ENCODE results near the gene TECTB. TPM values are rescaled to one million over a fixed set of nuclear protein-coding genes. Genes with fewer than 3 reads are reported as not detected.

The TECTB gene
- total RNA-seq, 1 experiment from 2014 or later = not detected

DNA sequence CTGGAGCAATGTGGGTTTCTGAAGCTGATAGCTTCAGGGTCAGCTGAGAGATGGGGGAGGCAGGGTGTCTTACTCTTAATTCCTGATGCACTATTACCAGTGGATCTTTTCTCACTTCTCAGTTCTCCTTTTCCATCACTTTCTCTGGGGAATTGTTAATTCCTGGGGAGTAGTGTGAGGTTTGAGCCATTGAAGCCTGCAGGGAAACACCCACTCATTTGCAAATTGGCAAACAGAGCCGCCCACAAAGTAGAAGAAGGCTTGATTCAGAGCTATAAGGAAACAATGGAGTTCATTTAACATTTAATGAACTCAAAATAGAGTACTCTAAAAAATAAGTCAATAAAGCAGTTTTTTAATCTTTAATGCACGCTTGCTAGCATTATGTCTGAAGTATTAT is 4.3 kb upstream of the TECTB start:
- intact Hi-C loops (cut with micrococcal nuclease; ENCODE audit: unreplicated experiment) = no loop called here
- TF ChIP-seq SIN3A (IDR thresholded peaks at IDR 0.05; ENCODE audit: borderline replicate concordance, insufficient read depth, low read depth, low read length) (no peak), POLR2AphosphoS5 (IDR thresholded peaks at IDR 0.05; ENCODE audit: low read depth, low read length) (no peak), TCF7L2 (IDR thresholded peaks at IDR 0.05; ENCODE audit: low read depth, low read length) (no peak)
- TF ChIP-seq, protein P1, sequence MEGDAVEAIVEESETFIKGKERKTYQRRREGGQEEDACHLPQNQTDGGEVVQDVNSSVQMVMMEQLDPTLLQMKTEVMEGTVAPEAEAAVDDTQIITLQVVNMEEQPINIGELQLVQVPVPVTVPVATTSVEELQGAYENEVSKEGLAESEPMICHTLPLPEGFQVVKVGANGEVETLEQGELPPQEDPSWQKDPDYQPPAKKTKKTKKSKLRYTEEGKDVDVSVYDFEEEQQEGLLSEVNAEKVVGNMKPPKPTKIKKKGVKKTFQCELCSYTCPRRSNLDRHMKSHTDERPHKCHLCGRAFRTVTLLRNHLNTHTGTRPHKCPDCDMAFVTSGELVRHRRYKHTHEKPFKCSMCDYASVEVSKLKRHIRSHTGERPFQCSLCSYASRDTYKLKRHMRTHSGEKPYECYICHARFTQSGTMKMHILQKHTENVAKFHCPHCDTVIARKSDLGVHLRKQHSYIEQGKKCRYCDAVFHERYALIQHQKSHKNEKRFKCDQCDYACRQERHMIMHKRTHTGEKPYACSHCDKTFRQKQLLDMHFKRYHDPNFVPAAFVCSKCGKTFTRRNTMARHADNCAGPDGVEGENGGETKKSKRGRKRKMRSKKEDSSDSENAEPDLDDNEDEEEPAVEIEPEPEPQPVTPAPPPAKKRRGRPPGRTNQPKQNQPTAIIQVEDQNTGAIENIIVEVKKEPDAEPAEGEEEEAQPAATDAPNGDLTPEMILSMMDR (IDR thresholded peaks at IDR 0.05) = no peak
- TF ChIP-seq, protein P2, sequence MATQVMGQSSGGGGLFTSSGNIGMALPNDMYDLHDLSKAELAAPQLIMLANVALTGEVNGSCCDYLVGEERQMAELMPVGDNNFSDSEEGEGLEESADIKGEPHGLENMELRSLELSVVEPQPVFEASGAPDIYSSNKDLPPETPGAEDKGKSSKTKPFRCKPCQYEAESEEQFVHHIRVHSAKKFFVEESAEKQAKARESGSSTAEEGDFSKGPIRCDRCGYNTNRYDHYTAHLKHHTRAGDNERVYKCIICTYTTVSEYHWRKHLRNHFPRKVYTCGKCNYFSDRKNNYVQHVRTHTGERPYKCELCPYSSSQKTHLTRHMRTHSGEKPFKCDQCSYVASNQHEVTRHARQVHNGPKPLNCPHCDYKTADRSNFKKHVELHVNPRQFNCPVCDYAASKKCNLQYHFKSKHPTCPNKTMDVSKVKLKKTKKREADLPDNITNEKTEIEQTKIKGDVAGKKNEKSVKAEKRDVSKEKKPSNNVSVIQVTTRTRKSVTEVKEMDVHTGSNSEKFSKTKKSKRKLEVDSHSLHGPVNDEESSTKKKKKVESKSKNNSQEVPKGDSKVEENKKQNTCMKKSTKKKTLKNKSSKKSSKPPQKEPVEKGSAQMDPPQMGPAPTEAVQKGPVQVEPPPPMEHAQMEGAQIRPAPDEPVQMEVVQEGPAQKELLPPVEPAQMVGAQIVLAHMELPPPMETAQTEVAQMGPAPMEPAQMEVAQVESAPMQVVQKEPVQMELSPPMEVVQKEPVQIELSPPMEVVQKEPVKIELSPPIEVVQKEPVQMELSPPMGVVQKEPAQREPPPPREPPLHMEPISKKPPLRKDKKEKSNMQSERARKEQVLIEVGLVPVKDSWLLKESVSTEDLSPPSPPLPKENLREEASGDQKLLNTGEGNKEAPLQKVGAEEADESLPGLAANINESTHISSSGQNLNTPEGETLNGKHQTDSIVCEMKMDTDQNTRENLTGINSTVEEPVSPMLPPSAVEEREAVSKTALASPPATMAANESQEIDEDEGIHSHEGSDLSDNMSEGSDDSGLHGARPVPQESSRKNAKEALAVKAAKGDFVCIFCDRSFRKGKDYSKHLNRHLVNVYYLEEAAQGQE (IDR thresholded peaks at IDR 0.05; ENCODE audit: insufficient read depth in 1 of 2, low read depth in 2 of 2, low read length in 1 of 2) = no peak
- no peak for DNase-seq (ENCODE audit: low read depth, low spot score)
- no peak for ATAC-seq
- Histone ChIP-seq H3K9me3 (ENCODE audit: control insufficient read depth, insufficient read depth, low read depth, low read length) (no peaks in the 10 kb centered on the region), H3K4me3 (ENCODE audit: low read depth in 2 of 2, low read length in 2 of 2) (no peak overlapping the region), H3K4me1 (ENCODE audit: control insufficient read depth, insufficient read depth, low read length) (no peaks in the 10 kb centered on the region), H3K27ac (ENCODE audit: low read length) (no peak overlapping the region), H3K27me3 (ENCODE audit: control insufficient read depth, insufficient read depth, low read length) (peaks cover 17% of the 10 kb centered on the region), H3K36me3 (ENCODE audit: control insufficient read depth, insufficient read depth, low read length) (no peaks in the 10 kb centered on the region)
- POLR2A ChIA-PET = no interaction called here
- no TSS peak for BruUV-seq (replicated peaks)
- CTCF ChIA-PET = no interaction called here
- in situ Hi-C loops (cut with HindIII; ENCODE audit: low pct_unique_long_range_greater_than_20kb, low sequenced_read_pairs) = no loop called here

DNA sequence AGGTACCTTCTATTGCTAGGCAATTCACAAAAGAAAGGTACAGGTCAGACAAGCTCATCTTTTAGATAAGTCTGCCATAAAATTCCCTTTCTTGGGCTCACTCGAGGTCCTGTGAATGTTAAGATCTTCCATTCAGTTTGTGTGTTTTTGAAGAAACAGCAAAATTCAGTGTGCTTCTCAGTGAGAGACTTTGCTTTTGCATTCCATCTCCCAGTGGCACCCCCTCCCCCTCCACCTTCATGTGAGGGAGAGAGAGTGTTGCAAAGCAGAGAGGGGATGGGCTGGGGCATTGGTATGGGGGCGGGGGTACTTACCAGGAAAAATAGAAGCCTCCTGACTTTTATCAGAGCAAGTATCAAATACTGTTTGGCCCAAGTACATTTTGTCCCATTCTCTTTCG is 3.8 kb upstream of the TECTB start:
- intact Hi-C loops (cut with micrococcal nuclease; ENCODE audit: unreplicated experiment) = no loop called here
- no peaks in the 10 kb centered on the region for H3K4me1 ChIP-seq (ENCODE audit: control insufficient read depth, insufficient read depth, low read length)

More for the DNA sequence above, 3.8 kb upstream of the TECTB start:
- Histone ChIP-seq H3K27me3 (ENCODE audit: control insufficient read depth, insufficient read depth, low read length) (peaks cover 17% of the 10 kb centered on the region), H3K36me3 (ENCODE audit: control insufficient read depth, insufficient read depth, low read length) (no peaks in the 10 kb centered on the region), H3K27ac (ENCODE audit: low read length) (no peak overlapping the region), H3K4me3 (ENCODE audit: low read depth in 2 of 2, low read length in 2 of 2) (no peak overlapping the region), H3K9me3 (ENCODE audit: control insufficient read depth, insufficient read depth, low read depth, low read length) (no peaks in the 10 kb centered on the region)
- in situ Hi-C loops (cut with HindIII; ENCODE audit: low pct_unique_long_range_greater_than_20kb, low sequenced_read_pairs) = no loop called here
- DNase-seq (ENCODE audit: low read depth, low spot score) = no peak
- no TSS peak for BruUV-seq (replicated peaks)
- no peak for ATAC-seq
- TF ChIP-seq POLR2AphosphoS5 (IDR thresholded peaks at IDR 0.05; ENCODE audit: low read depth, low read length) (no peak), TCF7L2 (IDR thresholded peaks at IDR 0.05; ENCODE audit: low read depth, low read length) (no peak), SIN3A (IDR thresholded peaks at IDR 0.05; ENCODE audit: borderline replicate concordance, insufficient read depth, low read depth, low read length) (no peak)
- TF ChIP-seq, protein P2 (IDR thresholded peaks at IDR 0.05; ENCODE audit: insufficient read depth in 1 of 2, low read depth in 2 of 2, low read length in 1 of 2) = no peak
- TF ChIP-seq, protein P1 (IDR thresholded peaks at IDR 0.05) = no peak
- CTCF ChIA-PET = no interaction called here
- POLR2A ChIA-PET = no interaction called here

All from Panc1 (cell line).